Bronchial epithelial cell (primary cell): ENCODE data around the gene CTNND2. TPM values are rescaled to one million over a fixed set of nuclear protein-coding genes. Genes with fewer than 3 reads are reported as not detected.

Source experiments
- DNase-seq: peaks from one replicate; pipeline ENCODE4 v3.0.0-alpha.2; 2010; ENCODE audit warnings: low read depth
- FAIRE-seq: peaks from 2 replicates; lab custom pipeline; 2011; peaks lifted over from hg19 to GRCh38; lab: Jason Lieb, UNC
- H3K27me3 ChIP-seq: 2 replicates; pipeline ENCODE4 v1.5.1; 2011; ENCODE audit warnings: low read length; ENCODE audit not compliant: control insufficient read depth, insufficient read depth
- H3K36me3 ChIP-seq: 2 replicates; pipeline ENCODE4 v1.5.1; 2011; ENCODE audit warnings: low read length; ENCODE audit not compliant: control insufficient read depth, insufficient read depth
- H3K4me3 ChIP-seq: 2 replicates; pipeline ENCODE4 v1.5.1; 2011; ENCODE audit warnings: mild to moderate bottlenecking, low read depth, low read length, control low read depth
- CTCF ChIP-seq: IDR thresholded peaks from 2 replicates; pipeline ENCODE4 v1.5.1; 2011; ENCODE audit warnings: mild to moderate bottlenecking, moderate library complexity, low read length, control low read depth, inconsistent platforms; ENCODE audit not compliant: insufficient read depth, severe bottlenecking
- total RNA-seq: library from RNA; depleted of rRNA; stranded (reverse); fragments of >200 nt; gene quantifications from 2 replicates; pipeline ENCODE4 v1.2.1, GENCODE V29; 2014

Gene CTNND2
- total RNA-seq, 1 donor from 2014 or later: not detected

DNA sequence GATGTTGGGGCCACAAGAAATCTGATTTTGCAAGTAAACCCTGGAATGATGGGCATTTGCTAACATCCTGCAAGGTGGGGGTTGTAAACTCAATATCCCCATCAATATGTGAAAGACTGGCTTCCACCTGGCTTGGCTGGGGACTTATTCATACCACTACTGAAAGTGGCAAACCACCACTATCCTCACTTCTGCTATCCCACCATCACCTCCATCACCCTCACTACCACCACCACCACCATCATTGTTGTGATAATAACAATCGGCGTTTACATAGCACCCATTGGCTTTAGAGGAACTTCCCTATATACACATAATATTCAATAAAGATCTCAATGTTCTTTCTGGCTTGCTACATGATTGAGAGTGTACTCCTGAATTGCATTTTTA lies 918.5 kb downstream of the CTNND2 start:
- H3K27me3 ChIP-seq: no peaks in the 10 kb centered on the region
- no peak for FAIRE-seq
- no peaks in the 10 kb centered on the region for H3K36me3 ChIP-seq
- no peak for TF ChIP-seq CTCF
- no peak for DNase-seq
- H3K4me3 ChIP-seq: no peak overlapping the region

DNA sequence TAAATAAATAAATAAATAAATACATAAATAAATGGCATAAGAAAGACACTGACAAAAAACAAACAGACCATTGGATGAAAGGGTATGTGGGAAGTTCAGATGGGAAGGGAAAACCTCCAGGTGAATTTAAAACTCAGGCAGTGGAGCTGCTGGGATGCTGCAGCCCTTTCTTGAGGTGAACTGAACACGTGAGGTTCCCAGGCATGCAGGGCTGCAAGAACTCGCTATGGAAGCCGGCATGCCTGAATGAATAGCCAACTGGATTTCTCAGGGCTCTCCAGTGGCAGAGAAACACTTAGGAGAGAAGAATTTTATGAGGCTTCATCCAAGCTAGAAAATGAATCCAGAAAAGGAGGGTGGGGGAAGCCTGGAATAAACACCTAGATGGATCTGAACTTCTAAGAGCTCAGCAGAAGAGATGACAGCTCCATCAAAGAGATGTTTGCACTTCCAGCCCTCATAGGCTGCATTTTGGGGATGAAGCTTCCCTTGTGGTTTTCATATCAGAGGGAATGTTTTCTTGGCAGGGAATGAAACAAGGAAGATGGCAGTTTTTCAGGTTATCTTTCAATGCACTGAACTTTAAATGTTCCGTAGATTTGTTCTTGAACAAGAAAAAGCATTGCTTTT lies 919.0 kb downstream of the CTNND2 start:
- no peak for FAIRE-seq
- DNase-seq: no peak
- no peak for TF ChIP-seq CTCF

DNA sequence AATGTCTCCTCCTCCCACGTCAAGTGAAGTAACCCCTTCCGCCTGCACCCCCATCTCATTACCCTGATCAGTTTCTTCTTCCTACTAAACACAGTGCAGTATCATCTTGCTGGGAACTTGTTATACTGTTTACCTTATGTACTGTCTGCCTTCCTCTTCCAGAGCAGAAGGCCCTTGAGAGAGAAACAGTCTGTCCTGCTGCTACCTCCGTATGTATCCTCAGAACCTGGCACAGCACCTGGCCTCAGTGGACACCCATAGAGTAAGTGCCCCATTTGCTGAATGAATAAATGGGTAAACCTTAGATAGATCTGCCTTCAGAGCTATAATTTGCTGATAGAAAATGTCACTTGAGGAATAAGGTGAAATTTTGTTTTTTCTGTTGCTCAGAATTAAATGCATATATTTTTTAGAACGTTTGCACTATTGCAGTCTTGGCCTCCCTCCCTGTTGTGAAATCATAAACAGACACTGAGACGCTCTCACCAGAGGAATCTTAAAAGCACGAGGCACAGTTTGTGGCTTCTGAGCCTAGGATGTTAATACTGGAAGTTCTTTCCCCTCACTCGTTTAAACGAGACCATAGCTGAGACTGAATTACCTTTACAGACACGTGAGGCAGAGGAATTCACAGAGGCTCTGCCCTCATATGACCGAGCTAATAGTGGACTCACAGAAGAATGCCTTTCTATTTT lies 920.1 kb downstream of the CTNND2 start:
- no peak for DNase-seq

More for the DNA sequence above, 919.0 kb downstream of the CTNND2 start:
- Histone ChIP-seq H3K27me3 (no peaks in the 10 kb centered on the region), H3K36me3 (no peaks in the 10 kb centered on the region), H3K4me3 (no peak overlapping the region)

DNA sequence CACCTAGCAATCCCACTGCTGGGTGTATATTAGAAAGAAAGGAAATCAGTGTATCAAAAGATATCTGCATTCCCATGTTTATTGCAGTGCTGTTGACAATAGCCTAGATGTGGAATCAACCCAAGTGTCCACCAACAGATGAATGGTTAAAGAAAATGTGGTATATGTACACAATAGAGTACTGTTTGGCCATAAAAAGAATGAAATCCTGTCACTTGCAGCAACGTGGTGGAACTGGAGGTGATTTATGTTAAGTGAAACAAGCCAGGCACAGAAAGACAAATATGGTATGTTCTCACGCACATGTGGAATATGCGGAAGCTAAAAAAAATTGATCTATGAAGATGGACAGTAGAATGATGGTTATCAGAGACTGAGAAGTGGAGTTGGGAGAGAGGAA lies 921.6 kb downstream of the CTNND2 start:
- FAIRE-seq (no peak), DNase-seq (no peak)
- Histone ChIP-seq H3K27me3 (no peaks in the 10 kb centered on the region), H3K36me3 (no peaks in the 10 kb centered on the region), H3K4me3 (no peak overlapping the region)
- no peak for TF ChIP-seq CTCF

More for the DNA sequence above, 920.1 kb downstream of the CTNND2 start:
- H3K36me3 ChIP-seq: no peaks in the 10 kb centered on the region
- no peaks in the 10 kb centered on the region for H3K27me3 ChIP-seq
- no peak overlapping the region for H3K4me3 ChIP-seq
- no peak for TF ChIP-seq CTCF
- no peak for FAIRE-seq

GRCh38 chr5:10981932-10982331 lies 922.3 kb downstream of the CTNND2 start:
- no peaks in the 10 kb centered on the region for H3K36me3 ChIP-seq
- no peak overlapping the region for H3K4me3 ChIP-seq
- DNase-seq: no peak
- no peaks in the 10 kb centered on the region for H3K27me3 ChIP-seq
- no peak for FAIRE-seq
- TF ChIP-seq CTCF: no peak
